Subcutaneous adipose tissue (tissue), 4 donors: ENCODE data around the gene XK. TPM values are rescaled to one million over a fixed set of nuclear protein-coding genes. Genes with fewer than 3 reads are reported as not detected.

ENCODE experiments used
- CTCF ChIP-seq: fragments of 450-650 bp; IDR thresholded peaks from one replicate; pipeline ENCODE4 v1.5.1; 2016; ENCODE audit warnings: low read depth, mild to moderate bottlenecking, control low read depth, antibody characterized with exemption, moderate library complexity
- total RNA-seq, 4 donors: library from RNA; depleted of rRNA; stranded (reverse); fragments of >200 nt; gene quantifications; one replicate each; pipeline ENCODE4 v1.1.0, GENCODE V29; 2016

The XK gene
- total RNA-seq, 4 donors from 2014 or later: 0.17 to 0.33 (median 0.22) TPM; not detected in 1

GRCh38 chrX:37652589-37653231 is 32.9 kb upstream of the XK start:
- no peak for TF ChIP-seq CTCF

DNA sequence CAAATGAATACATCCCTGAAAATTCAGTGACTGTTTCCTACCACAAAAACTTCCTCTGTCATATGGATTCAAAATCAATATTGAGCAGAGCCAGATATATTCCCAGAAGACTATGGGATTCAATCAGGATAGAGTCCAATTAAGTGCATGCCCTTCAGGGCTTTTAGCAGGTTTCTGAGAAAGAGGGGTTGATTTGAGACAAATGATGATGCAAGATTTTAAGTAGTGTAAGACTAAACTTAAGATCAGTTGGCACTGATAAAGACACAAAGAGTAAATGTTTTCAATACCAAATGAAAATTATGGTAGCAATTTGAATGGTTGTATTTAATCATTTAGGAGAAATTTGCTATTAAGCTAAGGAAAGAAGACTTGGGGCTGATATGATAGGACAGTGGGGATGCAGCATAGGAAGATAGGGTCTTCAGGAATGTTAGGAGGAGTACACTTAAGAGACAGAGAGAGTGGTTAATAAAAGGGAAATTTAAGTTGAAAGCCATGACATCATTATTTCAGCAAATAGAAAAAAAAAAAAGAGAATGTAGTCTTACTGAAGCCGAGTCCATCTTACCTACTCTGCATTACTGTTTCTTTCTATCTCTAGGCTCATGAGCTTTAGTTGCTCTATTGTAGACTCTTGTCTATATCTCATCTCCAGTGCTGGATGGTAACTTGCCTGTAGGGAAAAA is 32.0 kb upstream of the XK start:
- TF ChIP-seq CTCF: no peak

GRCh38 chrX:37658343-37659030 is 27.1 kb upstream of the XK start:
- no peak for TF ChIP-seq CTCF

DNA sequence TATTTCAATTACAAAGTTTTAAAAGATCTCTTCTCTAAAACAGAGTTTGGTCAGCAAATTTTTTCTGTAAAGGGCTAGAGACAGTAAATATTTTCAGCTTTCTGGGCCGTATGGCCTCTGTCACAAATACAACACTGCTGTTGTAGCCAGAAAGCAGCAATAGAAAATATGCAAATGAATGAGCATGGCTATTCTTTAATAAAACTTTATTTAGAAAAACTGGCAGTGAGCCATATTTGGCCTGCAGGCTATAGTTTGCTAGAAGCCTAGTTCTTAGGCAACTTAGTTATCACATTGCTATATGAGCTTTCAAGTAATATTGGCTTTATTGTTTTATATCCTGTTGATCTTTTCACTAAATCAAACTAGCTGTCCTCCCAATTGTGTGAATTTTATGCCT is 26.5 kb upstream of the XK start:
- no peak for TF ChIP-seq CTCF

DNA sequence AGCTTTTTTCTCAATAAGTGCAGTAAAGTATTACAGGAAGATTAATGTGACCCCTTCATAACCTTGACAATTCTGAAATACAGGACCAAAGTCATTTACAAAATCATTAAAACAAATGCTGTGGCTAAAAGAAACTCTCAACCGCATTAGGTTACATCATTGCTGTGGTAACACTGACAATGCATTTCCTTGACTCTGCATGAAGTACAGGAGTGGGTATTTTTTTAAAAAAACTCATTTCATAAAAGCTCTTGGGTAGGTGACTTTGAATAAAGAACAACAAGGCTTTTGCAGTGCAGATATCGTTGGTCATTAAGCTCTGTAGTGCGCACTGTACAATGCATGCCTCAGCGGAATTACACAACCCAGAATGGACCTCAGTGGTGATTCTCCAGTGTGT is 23.4 kb upstream of the XK start:
- TF ChIP-seq CTCF: no peak

DNA sequence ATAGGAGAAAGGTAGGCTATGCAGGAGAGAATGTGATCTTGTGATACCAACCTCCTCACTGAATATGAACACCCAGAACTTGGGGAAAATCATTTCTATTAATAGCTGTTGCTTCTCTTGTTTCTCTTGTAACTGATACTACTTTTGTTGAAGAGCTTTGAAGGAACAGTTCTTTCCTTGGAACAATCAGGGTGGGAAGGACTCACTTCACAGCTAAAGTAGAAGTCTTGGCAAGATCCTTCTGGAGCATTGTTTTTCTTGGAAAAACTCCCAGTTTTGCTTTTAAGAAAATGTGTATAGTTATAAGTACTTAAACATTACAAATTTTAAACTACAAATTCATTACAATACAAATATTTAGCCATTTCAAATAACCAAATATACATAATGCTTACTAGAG is 19.1 kb upstream of the XK start:
- no peak for TF ChIP-seq CTCF

GRCh38 chrX:37667141-37667540 is 18.4 kb upstream of the XK start:
- no peak for TF ChIP-seq CTCF
